Stimulated activated CD4-positive, alpha-beta T cell treated with anti-CD3 and anti-CD28 coated beads, Interleukin-1b, Interleukin-23, amount 100 ng/mL, for 24 hours (primary cell): ENCODE results near the gene TLR6.

ENCODE experiments used
- DNase-seq, 4 experiments: peaks; one replicate each; pipeline ENCODE4 v3.0.0-alpha.2; 2020; ENCODE audit warnings: low read depth in 4 of 4, low spot score in 1 of 4

The TLR6 gene

GRCh38 chr4:38868059-38868960 lies 11.7 kb upstream of the TLR6 start:
- DNase-seq, result no peak

GRCh38 chr4:38867478-38868058 lies 11.0 kb upstream of the TLR6 start, which contains the start of gene FAM114A1:
Gene FAM114A1, plus strand, starts transcription at chr4:38867806. Its CDS starts 10,273 bp downstream, at chr4:38878079.
- DNase-seq, result peak in 1 of 4 experiments; percentile 17

- DNase-seq, result no peak
These were observed 10.4 kb upstream of the TLR6 start for GRCh38 chr4:38866973-38867477.

GRCh38 chr4:38865445-38865844 lies 8.8 kb upstream of the TLR6 start:
- no peak for DNase-seq

GRCh38 chr4:38861791-38862190 lies 5.2 kb upstream of the TLR6 start:
- DNase-seq, result no peak

GRCh38 chr4:38860788-38861424 lies 4.3 kb upstream of the TLR6 start:
- DNase-seq, result peak; percentile 27 to 42 (median 36)

- DNase-seq, result no peak
These were observed 2.9 kb upstream of the TLR6 start for GRCh38 chr4:38859501-38859900.

GRCh38 chr4:38858097-38858420 lies 1.4 kb upstream of the TLR6 start:
- no peak for DNase-seq

- no peak for DNase-seq
These were observed 908 bp upstream of the TLR6 start for GRCh38 chr4:38857354-38858096.

- no peak for DNase-seq
These were observed 571 bp downstream of the TLR6 start for GRCh38 chr4:38856046-38856445.

- no peak for DNase-seq
These were observed 1.2 kb downstream of the TLR6 start for GRCh38 chr4:38855466-38855865.

GRCh38 chr4:38846015-38846414 lies 10.6 kb downstream of the TLR6 start:
- no peak for DNase-seq

- no peak for DNase-seq
These were observed 13.6 kb downstream of the TLR6 start for GRCh38 chr4:38842994-38843393.

- DNase-seq, result no peak
These were observed 18.8 kb downstream of the TLR6 start for GRCh38 chr4:38837849-38838248.

GRCh38 chr4:38837334-38837733 lies 19.3 kb downstream of the TLR6 start:
- no peak for DNase-seq

- DNase-seq, result no peak
These were observed 22.0 kb downstream of the TLR6 start for GRCh38 chr4:38834570-38834969.

GRCh38 chr4:38832624-38833528 lies 23.7 kb downstream of the TLR6 start:
- no peak for DNase-seq

- no peak for DNase-seq
These were observed 24.4 kb downstream of the TLR6 start for GRCh38 chr4:38832206-38832605.

- no peak for DNase-seq
These were observed 25.0 kb downstream of the TLR6 start for GRCh38 chr4:38831653-38832052.

- DNase-seq, result no peak
These were observed 27.4 kb downstream of the TLR6 start for GRCh38 chr4:38829237-38829636.
